Endometrium (tissue), 2 donors: ENCODE data around the gene U2AF1.
"Not testable (repeated sequence)": the region's sequence is repeated elsewhere in the genome, so short reads cannot be mapped to it uniquely, and the experiment has no call there.

Experiments
- FAIRE-seq: peaks from 2 replicates; lab custom pipeline; 2012; peaks lifted over from hg19 to GRCh38; lab: Jason Lieb, UNC
- donor health status: control.
- donor health status: control.

Gene U2AF1, protein sequence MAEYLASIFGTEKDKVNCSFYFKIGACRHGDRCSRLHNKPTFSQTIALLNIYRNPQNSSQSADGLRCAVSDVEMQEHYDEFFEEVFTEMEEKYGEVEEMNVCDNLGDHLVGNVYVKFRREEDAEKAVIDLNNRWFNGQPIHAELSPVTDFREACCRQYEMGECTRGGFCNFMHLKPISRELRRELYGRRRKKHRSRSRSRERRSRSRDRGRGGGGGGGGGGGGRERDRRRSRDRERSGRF

DNA sequence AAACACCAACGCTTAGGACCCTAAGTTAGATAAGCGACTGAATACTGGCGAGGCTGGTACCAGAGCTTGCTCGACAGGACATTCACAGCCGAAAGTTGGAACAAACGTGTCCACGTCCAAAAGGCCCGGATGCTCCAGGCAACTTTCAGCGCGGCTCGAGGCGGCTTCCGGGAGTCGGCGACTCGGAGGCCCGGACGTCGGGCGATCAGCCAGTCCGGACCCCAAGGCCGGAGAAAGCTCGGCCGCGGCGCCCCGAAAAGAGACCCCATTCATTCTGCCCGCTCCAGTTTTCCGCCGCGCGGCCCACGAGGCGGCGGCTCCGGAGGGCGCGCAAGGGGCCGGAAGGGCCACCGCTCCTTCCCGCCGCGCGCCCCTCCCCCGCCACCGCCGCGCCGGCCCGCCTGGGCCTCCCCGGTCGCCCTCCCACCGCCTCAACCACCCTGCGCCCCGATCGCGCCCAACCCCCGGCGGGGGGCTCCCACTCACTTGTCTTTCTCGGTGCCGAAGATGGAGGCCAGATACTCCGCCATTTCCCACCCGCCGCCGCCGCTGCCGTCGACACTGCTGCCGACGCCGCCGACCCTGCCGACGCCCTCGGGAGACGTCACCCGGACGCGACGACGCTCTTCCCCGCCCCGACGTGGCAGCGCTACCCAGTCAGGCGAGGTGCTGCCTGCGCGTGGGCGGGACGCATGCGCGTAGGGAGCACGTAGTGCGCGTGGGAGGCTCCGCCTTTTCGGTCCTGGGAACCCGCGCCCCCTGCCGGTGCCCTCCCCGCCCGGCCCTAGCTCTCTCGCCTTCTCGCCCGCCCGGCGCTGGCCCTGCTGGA, at the start of gene U2AF1:
U2AF1 (minus strand) TSS at position 606 of the 829 bp plus-strand sequence; CDS start at position 530, 76 bp downstream.
- not testable (repeated sequence) for FAIRE-seq

DNA sequence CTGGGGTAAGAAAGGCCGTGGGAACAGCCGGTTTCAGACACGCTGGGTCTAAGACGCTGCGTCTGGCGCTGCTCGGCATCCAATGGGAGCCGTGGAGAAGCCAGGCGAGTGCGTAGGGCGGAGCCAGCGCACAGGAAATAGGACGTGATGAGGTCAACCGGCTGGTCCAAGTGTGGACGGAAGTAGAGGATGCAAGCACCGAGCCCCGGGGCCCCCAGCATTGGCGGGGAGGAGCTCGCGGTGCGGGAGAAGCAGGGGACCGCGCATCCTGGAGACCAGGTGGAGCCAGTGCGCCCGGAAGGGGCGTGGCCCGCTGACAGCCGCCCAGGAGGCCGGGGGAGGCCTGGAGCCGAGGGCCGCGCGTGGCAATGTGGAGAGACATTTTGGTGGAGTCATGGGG, 46.2 kb upstream of the U2AF1 start:
- FAIRE-seq = not testable (repeated sequence)

DNA sequence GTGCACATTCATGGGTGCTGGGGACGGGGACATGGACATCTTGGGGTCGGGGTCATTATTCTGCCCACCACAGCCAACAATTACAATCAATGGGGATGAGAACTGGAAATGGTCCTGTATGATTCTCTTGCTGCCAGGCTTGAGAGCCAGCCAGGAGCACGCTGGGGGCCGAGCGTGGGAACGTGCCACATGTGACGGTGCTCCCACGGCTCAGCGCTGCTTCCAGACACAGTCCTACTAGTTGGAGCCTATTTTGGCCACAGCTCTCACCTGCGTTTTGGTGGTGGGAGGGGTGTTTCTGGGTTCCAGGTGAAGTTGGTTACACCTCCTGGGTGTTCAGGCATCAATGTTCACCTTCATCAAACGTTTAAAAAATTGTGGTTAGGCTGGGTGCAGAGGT, 42.0 kb upstream of the U2AF1 start:
- FAIRE-seq = not testable (repeated sequence)

DNA sequence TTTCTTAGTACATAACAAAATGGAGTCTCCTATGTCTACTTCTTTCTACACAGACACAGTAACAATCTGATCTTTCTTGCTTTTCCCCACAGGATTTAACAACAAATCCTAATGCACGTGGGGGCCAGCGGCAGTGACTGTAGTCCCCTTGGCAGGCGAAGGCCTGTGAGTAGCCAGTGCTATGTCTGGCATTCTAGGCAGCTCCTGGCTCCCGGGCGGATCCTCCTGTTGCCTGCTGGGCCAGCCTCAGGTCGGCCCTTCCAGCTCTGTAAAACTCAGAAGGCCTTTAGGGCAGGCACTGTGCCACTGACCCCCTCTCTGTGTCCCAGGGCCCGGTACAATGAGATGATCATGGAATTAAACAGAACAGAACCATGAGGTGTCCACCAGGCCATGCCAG, 40.6 kb upstream of the U2AF1 start:
- FAIRE-seq = not testable (repeated sequence)

DNA sequence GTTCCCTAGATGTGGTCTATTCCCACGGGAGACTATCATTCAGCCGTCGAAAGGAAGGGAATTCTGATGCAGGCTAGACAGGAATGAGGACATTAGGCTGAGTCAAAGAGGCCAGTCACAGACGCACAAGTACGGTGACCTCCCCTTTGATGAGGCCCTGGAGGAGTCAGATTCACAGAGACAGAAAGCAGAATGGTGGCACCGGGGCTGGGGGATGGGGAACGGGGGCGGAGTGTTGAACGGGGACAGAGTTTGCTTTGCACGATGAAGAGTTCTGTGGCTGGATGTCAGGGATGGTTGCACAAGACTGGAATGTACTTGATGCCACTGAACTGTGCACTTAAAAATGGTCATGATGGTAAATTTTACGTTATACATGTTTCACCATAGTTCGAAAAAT, 39.3 kb upstream of the U2AF1 start:
- FAIRE-seq = not testable (repeated sequence)

DNA sequence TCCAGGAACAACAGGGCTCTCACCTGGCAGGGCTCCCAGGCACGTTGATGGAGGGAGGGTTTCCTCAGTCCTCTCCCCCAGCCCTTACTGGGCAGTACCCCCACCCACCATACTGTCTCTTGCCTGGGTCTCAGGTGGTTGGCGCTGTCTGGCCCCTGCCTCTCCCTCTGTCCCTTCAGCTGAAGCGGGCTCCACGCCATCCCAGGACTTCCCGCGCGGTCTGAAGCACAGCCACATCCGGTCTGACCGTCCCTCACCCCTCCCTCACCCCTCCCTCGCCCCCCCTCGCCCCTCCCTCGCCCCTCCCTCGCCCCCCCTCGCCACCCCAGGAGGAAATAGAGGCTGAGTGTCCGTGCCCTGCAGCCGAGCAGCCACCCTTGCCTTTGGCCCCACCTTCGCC, 34.0 kb upstream of the U2AF1 start:
- not testable (repeated sequence) for FAIRE-seq

DNA sequence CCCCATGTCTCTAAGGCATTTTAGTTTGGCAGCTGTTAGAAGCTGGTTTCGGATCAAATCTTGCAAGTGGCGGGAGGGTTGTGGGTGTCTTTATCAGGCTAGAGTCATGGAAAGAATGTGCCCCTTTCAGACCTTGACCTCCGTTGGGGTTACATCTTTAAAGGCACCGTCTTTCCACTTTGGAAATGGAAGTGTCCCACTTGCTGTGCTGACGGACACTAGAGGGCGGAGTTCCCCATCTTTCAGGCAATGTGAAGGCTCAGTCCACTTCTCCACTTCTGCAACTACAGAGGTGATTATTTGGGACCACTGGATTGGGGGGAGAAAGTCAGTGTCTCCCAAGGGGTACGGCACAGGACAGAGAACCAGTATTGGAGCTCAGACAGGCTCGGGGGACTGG, 31.6 kb upstream of the U2AF1 start:
- not testable (repeated sequence) for FAIRE-seq

DNA sequence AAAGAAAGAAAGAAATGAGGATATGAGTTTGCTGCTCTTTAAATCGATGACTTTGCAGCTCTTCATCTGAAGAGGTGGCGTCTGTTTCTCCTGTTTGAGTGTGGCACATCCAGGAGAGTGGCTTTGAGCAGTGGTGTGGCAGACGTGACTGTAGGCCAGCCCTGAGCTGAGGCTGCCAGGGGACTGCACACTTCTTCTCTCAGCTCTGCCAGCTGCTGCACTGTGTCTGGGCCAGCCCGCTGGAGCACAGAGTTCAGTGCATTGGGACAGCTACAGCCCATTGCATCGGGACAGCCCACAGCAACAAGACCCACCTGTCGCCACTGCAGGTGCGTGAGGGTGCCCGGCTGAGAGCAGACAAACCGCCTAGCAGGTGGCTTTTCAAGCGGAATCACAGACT, 27.1 kb upstream of the U2AF1 start:
- not testable (repeated sequence) for FAIRE-seq

DNA sequence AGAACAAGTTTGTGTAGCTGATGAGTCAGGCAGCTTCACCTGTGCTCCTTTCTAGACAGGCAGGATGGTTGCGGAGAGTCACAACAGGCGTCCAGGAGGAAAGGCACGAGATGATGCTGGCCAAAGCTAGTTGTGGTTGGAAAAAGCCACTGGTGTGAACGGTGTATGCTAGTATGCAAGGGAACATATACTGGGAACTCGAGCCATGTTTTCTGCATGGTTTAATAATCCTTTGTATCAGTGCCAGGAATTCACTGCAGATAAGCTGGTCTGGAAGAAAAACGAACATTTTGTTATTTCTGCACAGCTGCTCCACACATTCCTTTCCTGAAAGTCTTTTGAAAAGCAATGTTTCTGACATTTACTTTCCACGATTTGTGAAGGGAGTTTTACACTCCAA, 22.7 kb upstream of the U2AF1 start:
- FAIRE-seq = not testable (repeated sequence)

DNA sequence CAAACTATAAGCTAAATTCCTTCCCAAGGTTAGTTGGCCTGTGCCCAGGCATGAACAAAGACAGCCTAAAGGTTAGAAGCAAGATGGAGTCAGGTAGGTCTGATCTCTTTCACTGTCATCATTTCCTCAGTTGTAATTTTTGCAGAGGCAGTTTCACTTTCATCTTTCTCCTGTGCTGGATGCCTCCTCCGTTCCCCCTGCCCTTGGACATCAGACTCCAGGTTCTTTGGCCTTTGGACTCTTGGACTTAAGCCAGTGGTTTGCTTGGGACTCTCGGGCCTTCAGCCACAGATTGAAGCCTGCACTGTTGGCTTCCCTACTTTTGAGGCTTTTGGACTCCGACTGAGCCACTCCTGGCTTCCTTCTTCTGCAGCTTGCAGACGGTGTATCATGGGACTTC, 8.6 kb upstream of the U2AF1 start:
- FAIRE-seq = not testable (repeated sequence)

DNA sequence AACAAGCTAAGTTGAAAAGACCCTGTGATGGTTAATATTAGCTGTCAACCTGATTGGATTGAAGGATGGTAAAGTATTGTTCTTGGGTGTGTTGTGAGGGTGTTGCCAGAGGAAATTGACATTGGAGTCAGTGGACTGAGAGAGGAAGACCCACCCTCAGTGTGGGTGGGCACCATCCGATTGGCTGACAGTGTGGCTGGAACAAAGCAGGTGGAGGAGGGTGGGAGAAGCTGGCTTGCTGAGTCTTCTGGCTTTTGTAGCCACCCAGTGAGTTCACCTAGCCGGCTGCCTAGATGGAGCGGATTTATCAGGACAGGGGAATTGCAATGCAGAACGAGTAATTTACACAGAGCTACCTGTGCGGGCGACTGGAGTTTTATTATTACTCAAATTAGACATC, 7.1 kb upstream of the U2AF1 start:
- not testable (repeated sequence) for FAIRE-seq

DNA sequence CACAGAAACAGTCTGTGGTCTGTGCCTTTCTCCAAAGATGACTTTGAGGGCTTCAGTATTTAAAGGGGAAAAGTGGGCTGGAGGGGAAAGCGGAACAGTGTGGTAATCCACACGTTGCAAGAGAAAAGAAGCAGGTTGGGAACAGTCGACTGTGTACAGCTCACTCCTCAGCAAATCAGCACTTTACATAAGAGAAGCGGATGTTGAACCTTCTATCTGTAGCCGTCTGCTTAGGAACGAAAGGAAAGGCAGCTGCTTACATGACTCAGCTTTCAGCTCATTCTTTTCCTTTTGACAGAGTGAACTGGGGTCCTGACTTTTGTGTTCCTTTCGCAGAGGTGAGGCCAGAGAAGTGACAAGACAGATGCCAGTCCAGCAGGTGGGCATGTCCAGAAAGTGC, 1.6 kb upstream of the U2AF1 start:
- not testable (repeated sequence) for FAIRE-seq

DNA sequence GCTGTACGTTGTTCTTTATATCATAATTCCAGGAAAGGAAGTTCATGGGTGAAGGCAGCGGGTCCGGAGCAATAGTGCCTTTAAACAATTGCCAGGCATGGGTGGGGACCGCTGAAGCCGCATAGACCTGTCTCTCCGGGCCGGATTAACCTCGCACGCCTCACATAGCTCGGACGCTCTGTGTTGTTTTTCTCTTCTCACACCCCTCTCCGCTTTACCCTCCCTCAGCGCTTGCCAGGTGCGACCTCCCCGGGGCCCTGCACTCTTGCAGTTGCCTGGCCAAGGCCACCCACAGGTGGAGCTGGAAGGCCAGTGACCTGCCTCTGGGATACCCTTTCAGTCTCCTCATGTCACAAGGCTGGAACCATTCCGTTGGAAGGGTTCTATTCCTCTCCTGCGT, 807 bp upstream of the U2AF1 start:
- FAIRE-seq = not testable (repeated sequence)

DNA sequence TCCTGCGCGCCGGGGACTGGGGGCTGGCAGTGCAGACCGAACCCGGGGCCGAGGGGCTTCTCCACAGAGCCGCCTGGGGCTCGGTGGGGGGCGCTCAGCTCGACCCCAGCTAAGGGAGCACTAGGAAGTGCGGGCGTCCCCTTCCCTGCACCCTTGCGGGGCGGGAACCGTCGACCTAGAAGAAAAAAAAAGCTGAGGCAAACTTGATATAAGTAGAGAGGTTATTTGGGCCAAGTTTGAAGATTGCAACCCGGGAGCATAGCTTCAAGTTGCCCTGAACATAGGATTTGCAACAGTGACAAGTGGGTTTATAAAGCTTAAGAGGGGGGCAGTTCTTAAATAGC, 396 bp upstream of the U2AF1 start:
- FAIRE-seq = not testable (repeated sequence)

DNA sequence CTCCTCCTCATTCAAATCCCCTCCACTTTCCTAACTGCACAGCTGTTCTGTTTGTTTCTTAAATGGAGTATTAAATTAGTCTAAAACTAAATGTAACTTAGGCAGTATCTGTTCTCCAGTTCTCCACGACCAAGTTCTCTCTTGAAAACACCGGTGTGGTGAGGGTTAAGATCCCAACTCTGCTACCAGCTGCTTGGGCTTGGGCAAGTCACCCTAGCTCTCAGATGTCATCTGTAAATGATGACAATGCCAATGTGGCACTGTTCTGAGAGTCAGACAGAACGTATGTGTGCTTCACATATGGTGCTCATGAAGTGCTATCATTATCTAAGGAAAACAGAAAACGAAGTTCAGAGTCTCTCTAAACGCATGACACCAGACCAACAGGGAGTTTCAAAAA, 2.7 kb downstream of the U2AF1 start:
- not testable (repeated sequence) for FAIRE-seq

DNA sequence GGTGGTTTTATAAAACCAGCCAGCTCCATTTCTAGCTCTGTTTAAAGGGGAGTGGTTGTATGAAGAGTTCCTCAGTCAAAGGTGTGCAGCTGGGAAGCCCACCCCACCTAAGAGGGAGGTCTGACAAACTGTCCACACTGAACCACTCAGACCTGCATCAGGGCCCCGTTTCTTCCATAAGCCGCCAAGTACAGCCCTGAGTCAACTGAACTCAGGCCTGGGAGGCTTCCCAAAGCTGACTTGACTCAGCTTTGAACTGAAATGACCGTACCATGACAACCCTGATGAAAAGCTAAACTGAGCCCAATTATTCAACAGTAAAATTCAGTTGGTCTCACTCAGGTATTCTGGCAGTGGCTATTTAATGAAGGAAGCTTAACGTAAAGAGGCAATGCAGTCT, 5.1 kb downstream of the U2AF1 start:
- not testable (repeated sequence) for FAIRE-seq

DNA sequence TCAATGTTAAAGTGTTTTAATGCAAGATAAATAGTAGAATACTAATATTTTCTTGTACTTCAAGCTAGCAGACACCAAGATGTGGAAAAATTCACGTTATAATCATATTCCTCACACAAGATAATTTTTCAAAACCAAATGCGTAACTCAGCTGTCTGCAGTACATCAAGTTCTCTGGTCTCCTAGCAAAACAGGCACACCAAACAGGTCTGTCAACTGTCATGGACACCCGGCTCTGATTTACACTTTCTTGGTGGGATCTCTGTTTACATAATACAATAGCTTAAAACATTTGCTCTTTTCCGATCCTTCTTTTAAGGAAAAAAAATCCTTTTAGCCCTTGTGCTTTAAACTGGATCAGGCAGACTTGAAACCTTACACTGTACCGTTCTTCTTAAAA, 5.7 kb downstream of the U2AF1 start:
- not testable (repeated sequence) for FAIRE-seq

DNA sequence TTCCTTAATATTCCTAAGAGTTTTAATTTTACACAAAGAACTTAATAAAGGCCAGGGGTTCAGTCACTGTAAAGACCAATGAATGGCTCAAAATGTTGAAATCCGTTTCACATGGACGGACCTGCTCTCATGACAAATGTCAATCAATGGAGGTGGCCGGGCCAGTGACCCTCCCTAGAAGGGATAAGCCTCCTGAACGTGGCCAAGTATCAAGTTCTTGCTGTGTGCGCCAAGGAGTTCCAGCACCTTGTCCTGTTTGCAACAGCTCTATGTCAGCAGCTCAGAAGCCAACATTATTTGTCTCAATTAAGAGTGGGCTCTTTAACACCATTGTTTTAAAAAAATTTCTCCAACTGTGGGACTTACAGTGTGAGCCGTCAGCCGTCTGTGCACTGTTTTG, 6.4 kb downstream of the U2AF1 start:
- FAIRE-seq = not testable (repeated sequence)

DNA sequence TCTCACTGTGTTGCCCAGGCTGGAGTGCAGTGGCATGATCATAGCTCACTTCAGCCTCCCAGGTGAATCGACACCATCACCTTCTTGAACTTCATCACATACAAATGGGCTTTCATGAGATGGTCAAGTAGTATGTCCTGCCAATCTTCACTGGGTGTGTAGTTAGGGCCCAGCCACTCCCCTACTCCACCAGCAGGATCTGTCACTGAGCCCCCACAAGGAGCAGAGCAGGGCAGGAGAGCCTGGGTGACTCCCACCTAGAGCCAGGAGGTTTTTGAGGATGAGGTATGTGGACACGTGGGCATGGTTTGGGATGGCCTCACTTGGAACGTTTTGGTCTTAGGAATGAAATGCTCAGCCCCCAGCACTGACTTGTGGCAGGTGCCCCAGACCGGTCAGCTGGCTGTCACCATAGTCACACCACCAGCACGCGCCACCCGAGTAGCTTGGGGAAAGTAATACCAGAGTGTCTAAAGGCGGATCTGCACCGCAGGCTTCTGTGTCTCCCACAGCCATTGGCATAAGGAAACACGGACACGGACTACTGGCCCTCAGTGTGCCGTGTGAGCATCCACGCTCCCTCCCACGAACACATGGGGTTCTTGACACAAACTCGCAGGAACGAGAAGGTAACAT, 15.3 kb downstream of the U2AF1 start:
- FAIRE-seq = not testable (repeated sequence)

DNA sequence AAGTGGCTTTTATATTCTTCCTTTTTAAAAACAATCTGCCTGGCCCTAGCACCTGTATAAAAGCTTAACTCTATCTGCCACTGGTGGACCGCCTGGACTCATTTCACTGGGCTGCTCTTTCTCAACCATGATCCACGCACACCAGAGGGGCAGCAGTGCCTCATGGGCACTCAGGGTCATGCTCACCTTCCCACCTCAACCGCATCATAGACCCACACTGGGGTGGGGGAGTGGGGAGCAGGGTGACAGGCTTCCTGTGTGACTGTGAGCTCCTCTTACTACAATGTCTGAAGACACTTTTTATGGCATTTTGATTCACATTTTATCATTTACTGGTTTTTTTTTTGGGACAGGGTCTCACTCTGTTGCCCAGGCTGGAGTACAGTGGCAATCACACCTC, 16.4 kb downstream of the U2AF1 start:
- FAIRE-seq = not testable (repeated sequence)

DNA sequence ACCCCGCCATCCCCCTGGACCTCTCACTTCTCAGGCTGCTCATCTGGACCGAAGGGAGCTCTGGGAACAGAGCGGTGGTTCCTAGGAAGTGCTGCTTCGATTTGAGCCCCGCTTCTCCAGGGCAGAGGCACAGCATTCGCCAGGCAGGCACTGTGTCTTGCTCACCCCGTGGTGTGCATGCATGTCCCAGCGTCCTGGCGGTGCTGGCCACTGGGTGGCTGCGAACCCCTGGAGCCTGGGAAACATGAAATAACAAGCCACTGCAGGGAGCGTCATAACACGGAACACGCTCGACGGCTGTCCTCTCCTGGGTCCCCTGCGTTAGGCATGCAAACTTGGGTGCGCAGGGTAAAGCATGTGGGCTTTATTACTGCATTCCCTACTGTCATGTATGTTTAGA, 17.9 kb downstream of the U2AF1 start:
- not testable (repeated sequence) for FAIRE-seq

DNA sequence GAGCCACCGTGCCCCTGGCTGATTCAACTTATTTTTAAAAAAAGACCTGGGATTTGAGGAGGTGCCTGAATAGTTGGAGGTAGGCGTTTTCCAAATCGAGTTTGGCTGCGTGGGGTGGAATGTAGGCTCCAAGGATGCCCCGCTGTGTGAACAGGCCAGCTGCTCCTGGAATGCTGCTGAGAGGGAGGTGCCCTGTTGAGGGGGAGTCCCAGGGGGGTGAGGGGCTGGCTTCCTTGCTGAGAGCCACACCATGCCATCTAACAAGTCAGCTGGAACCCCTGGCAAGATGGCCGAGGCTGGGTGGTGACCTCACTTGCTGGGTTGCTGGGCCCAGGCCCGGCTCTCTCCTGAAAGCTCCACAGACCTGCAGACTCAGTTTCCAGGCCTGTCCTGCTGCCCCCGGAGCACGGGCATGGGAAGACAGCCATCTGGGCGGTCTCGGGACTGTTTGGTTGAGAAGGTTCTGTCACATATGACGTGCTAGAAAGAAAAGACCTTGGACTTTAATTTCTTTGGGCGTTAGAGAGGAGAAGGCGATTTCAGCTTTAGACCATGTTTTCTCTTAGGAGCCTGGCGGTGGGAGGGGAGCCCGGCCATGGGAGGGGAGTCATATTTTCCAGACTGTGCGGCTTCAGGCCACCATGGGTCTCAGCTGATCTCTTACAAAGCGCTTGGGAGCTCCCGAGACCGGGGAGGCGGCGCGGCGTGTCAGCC, 24.6 kb downstream of the U2AF1 start:
- FAIRE-seq = not testable (repeated sequence)
